B cell (primary cell): Measurements from ENCODE around the gene TCAP. TPM values are rescaled to one million over a fixed set of nuclear protein-coding genes. Genes with fewer than 3 reads are reported as not detected.

Experiments used
- ATAC-seq: fragments of 200-7000 bp; cut with Tn5 transposase; one replicate; pipeline ENCODE4 v1.10.0; 2021; ENCODE audit warnings: low read depth, mild to moderate bottlenecking, moderate number of reproducible peaks, moderate library complexity
- CTCF ChIA-PET: fragments of 350-600 bp; sonication (Branson Sonifier 250); formaldehyde crosslinking; loops from one replicate; lab custom pipeline; 2021; ENCODE audit warnings: antibody characterized with exemption, inconsistent platforms; lab: Charles Lee
- POLR2A ChIA-PET: fragments of 350-600 bp; sonication (Branson Sonifier 250); formaldehyde crosslinking; loops from one replicate; lab custom pipeline; 2021; ENCODE audit warnings: antibody characterized with exemption; lab: Charles Lee
- DNase-seq: peaks from one replicate; pipeline ENCODE4 v3.0.0; 2013
- H2AFZ ChIP-seq: 2 replicates; pipeline ENCODE4 v1.6.1; 2012; ENCODE audit warnings: mild to moderate bottlenecking, low read depth, low read length; ENCODE audit not compliant: insufficient read depth, poor library complexity, severe bottlenecking
- H3K27ac ChIP-seq, 2 donors: 1 replicate in 1 of 2; 2 replicates in 1 of 2; pipeline ENCODE4 v1.5.1; 2012 to 2013; ENCODE audit warnings: low read length in 2 of 2, mild to moderate bottlenecking in 2 of 2, moderate library complexity in 1 of 2
- H3K27me3 ChIP-seq, 4 experiments: fragments of 200-600 bp in 1 of 4; sonication (generic) in 1 of 4; replicated peaks in 1 of 4; 1 replicate in 2 of 4; 2 replicates in 2 of 4; pipeline versions ENCODE4 v1.6.1 to v1.7.0; 2013 to 2016; ENCODE audit warnings: low read length in 3 of 4, mild to moderate bottlenecking in 2 of 4, mixed read lengths in 1 of 4, moderate library complexity in 1 of 4; ENCODE audit not compliant: insufficient read depth in 4 of 4, control insufficient read depth in 3 of 4; ENCODE audit errors: control extremely low read depth in 1 of 4
- H3K36me3 ChIP-seq, 2 experiments: replicated peaks in 1 of 2; 1 replicate in 1 of 2; 2 replicates in 1 of 2; pipeline versions ENCODE4 v1.6.1 to v1.7.1; 2013; ENCODE audit warnings: low read length in 1 of 2; ENCODE audit not compliant: insufficient read depth in 2 of 2, control insufficient read depth in 1 of 2; ENCODE audit errors: control extremely low read depth in 1 of 2, extremely low read depth in 1 of 2
- H3K4me1 ChIP-seq, 2 donors: fragments of 200-600 bp in 1 of 2; sonication (generic) in 1 of 2; 1 replicate in 1 of 2; 2 replicates in 1 of 2; pipeline versions ENCODE4 v1.5.1 to v1.6.1; 2013 to 2017; ENCODE audit warnings: low read length in 2 of 2; ENCODE audit not compliant: control insufficient read depth in 2 of 2, insufficient read depth in 2 of 2
- H3K4me2 ChIP-seq: replicated peaks from 2 replicates; pipeline ENCODE3; 2012; ENCODE audit warnings: mild to moderate bottlenecking, low read depth, low read length; ENCODE audit not compliant: poor library complexity, severe bottlenecking
- H3K4me3 ChIP-seq, 5 experiments: fragments of 200-600 bp in 1 of 5; sonication (generic) in 1 of 5; 1 replicate in 3 of 5; 2 replicates in 2 of 5; pipeline versions ENCODE4 v1.5.1 to v1.7.0; 2011 to 2016; ENCODE audit warnings: low read length in 4 of 5, mild to moderate bottlenecking in 4 of 5, low read depth in 2 of 5, control low read depth in 1 of 5, moderate library complexity in 1 of 5; ENCODE audit not compliant: insufficient read depth in 1 of 5; ENCODE audit errors: control extremely low read depth in 1 of 5, extremely low read depth in 1 of 5
- H3K79me2 ChIP-seq: fragments of 200-600 bp; sonication (generic); one replicate; pipeline ENCODE4 v1.6.0; 2016; ENCODE audit warnings: low read length; ENCODE audit not compliant: control insufficient read depth, insufficient read depth
- H3K9ac ChIP-seq: fragments of 200-600 bp; sonication (generic); 2 replicates; pipeline ENCODE4 v1.6.1; 2017; ENCODE audit warnings: mild to moderate bottlenecking, low read length, moderate library complexity
- H3K9me3 ChIP-seq, 3 donors: one replicate each; pipeline versions ENCODE4 v1.6.1 to v1.7.1; 2013; ENCODE audit warnings: low read length in 2 of 3; ENCODE audit not compliant: control insufficient read depth in 2 of 3, insufficient read depth in 1 of 3; ENCODE audit errors: control extremely low read depth in 1 of 3
- H4K20me1 ChIP-seq: 2 replicates; pipeline ENCODE4 v1.6.0; 2012; ENCODE audit warnings: mild to moderate bottlenecking, low read length; ENCODE audit not compliant: insufficient read depth, control insufficient read depth, poor library complexity, severe bottlenecking
- H3K27ac Mint-ChIP-seq: one replicate; pipeline ENCODE4 v1.8.0; 2021; ENCODE audit warnings: mixed read lengths
- H3K27me3 Mint-ChIP-seq: one replicate; pipeline ENCODE4 v1.8.0; 2021; ENCODE audit warnings: mixed read lengths
- H3K4me1 Mint-ChIP-seq: one replicate; pipeline ENCODE4 v1.8.0; 2021; ENCODE audit warnings: mixed read lengths
- H3K4me3 Mint-ChIP-seq: one replicate; pipeline ENCODE4 v1.8.0; 2021; ENCODE audit warnings: mixed read lengths
- H3K9me3 Mint-ChIP-seq: one replicate; pipeline ENCODE4 v1.8.0; 2022; ENCODE audit warnings: mixed read lengths; ENCODE audit not compliant: insufficient read depth
- EZH2 ChIP-seq: IDR thresholded peaks from 2 replicates; pipeline ENCODE4 v1.6.1; 2012; ENCODE audit warnings: borderline replicate concordance, low read depth, mild to moderate bottlenecking, moderate library complexity, low read length; ENCODE audit not compliant: insufficient read depth, poor library complexity, severe bottlenecking
- WGBS: methylation state at CpG from one replicate; pipeline ENCODE4 v1.1.5; 2013; ENCODE audit warnings: missing lambda C conversion rate; ENCODE audit not compliant: insufficient coverage; 5-methylcytosine and 5-hydroxymethylcytosine counted together
- intact Hi-C: fragments of 100-400 bp; cut with micrococcal nuclease; formaldehyde crosslinking; loops from one replicate; pipeline ENCODE4 v1.10.0; 2022
- polyA plus RNA-seq: library from polyadenylated mRNA; depleted of rRNA; stranded (reverse); fragments of >200 nt; gene quantifications from 2 replicates; pipeline ENCODE4 v1.2.3, GENCODE V29; 2012
- total RNA-seq, 2 donors: library from RNA; stranded (reverse); fragments of 120-200 nt in 1 of 2; gene quantifications; 1 replicate in 1 of 2; 2 replicates in 1 of 2; pipeline versions ENCODE4 v1.2.3 to v1.2.4, GENCODE V29; 2013 to 2022
- TF ChIP-seq, protein P1 (sequence below): fragments of 200-600 bp; IDR thresholded peaks from one replicate; pipeline ENCODE4 v1.8.0; 2022; ENCODE audit warnings: antibody characterized with exemption, mild to moderate bottlenecking

TCAP gene
- total and polyA plus RNA-seq, 2 donors (not counting 1 experiment from before 2014, with no cell fraction given): 3.8 to 5.1 TPM

DNA sequence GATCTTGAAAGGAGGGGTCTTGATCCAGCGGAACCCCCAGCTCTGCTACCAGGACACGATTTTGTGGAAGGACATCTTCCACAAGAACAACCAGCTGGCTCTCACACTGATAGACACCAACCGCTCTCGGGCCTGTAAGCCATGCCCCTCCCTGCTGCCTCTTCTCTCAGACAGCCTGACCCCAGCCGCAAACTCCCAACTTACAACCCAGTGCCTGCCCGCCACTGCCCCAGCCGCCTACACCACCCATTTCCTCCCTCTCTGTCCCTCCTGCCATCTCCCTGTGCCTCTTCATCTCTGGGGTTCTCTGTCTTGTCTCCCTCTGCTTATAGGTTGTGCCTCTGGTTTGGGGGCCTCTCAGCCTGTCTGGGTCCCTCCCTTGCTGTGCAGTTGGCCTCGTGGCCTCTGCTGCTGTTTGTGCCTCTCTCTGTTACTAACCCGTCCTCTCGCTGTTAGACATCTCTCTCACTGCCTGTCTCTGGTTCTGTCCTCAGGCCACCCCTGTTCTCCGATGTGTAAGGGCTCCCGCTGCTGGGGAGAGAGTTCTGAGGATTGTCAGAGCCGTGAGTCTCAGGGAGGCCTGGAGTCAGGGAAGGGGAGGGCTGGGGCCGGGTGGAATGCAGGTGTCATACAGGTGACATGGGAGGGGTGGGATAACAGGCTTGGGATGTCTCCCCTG is 44.3 kb downstream of the TCAP start:
- WGBS: 65% methylated on average over 12 of the region's 14 CpGs
- H3K4me3 ChIP-seq: no peak overlapping the region
- no peak overlapping the region for H3K4me3 Mint-ChIP-seq
- CTCF ChIA-PET: no interaction called here
- no peaks in the 10 kb centered on the region for H3K27me3 ChIP-seq
- intact Hi-C loops: no loop called here
- no peak overlapping the region for H2AFZ ChIP-seq
- TF ChIP-seq, protein P1, sequence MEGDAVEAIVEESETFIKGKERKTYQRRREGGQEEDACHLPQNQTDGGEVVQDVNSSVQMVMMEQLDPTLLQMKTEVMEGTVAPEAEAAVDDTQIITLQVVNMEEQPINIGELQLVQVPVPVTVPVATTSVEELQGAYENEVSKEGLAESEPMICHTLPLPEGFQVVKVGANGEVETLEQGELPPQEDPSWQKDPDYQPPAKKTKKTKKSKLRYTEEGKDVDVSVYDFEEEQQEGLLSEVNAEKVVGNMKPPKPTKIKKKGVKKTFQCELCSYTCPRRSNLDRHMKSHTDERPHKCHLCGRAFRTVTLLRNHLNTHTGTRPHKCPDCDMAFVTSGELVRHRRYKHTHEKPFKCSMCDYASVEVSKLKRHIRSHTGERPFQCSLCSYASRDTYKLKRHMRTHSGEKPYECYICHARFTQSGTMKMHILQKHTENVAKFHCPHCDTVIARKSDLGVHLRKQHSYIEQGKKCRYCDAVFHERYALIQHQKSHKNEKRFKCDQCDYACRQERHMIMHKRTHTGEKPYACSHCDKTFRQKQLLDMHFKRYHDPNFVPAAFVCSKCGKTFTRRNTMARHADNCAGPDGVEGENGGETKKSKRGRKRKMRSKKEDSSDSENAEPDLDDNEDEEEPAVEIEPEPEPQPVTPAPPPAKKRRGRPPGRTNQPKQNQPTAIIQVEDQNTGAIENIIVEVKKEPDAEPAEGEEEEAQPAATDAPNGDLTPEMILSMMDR: no peak
- TF ChIP-seq EZH2: no peak
- no peak overlapping the region for H3K4me2 ChIP-seq
- no peak overlapping the region for H3K27ac ChIP-seq
- H3K9ac ChIP-seq: no peak overlapping the region
- H4K20me1 ChIP-seq: no peaks in the 10 kb centered on the region
- H3K79me2 ChIP-seq: no peaks in the 10 kb centered on the region
- no peaks in the 10 kb centered on the region for H3K9me3 Mint-ChIP-seq
- ATAC-seq (no peak), DNase-seq (no peak)
- no peak overlapping the region for H3K27ac Mint-ChIP-seq
- no peaks in the 10 kb centered on the region for H3K27me3 Mint-ChIP-seq
- peaks cover 9% of the 10 kb centered on the region for H3K4me1 Mint-ChIP-seq
- POLR2A ChIA-PET: no interaction called here
- no peaks in the 10 kb centered on the region for H3K9me3 ChIP-seq
- H3K36me3 ChIP-seq: no peaks in the 10 kb centered on the region
- peaks cover 12 to 19% of the 10 kb centered on the region in 2 donors for H3K4me1 ChIP-seq

DNA sequence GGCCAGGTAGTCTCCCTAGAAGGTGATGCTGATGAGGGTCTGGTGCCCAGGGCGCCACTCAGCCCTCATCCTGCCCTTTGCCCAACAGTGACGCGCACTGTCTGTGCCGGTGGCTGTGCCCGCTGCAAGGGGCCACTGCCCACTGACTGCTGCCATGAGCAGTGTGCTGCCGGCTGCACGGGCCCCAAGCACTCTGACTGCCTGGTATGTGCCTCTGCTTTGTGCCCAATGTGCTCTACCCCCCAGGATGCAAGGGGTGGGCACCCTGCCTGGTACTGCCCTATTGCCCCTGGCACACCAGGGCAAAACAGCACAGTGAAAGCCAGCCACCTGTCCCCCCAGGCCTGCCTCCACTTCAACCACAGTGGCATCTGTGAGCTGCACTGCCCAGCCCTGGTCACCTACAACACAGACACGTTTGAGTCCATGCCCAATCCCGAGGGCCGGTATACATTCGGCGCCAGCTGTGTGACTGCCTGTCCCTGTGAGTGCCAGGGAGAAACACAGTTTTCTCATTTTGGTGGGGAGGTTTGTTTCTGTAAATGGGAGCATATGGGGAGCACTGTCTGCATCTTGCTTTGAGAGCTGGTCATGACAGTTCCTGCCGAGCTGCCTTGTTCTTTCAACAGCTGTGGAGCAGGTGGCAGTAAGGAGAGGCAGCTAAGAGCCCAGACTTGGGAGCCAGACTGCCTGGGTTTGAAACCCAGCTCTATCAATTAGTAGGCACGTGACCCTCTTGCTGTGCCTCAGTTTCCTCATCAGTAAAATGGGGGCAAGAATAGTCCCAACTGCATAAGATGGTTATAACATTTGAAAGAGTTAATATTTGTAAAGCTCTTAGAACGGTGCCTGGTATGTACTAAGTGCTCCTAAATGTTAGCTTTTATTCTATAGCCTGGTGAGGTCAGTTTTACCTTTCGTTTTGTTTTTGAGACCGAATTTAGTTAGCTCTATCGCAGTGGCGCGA is 45.1 kb downstream of the TCAP start:
- no peak for ATAC-seq
- Histone ChIP-seq H4K20me1 (no peaks in the 10 kb centered on the region), H3K9ac (no peak overlapping the region), H3K36me3 (no peaks in the 10 kb centered on the region), H2AFZ (no peak overlapping the region), H3K4me1 (peaks cover 12 to 19% of the 10 kb centered on the region in 2 donors), H3K79me2 (no peaks in the 10 kb centered on the region), H3K27me3 (no peaks in the 10 kb centered on the region), H3K4me3 (no peak overlapping the region), H3K27ac (no peak overlapping the region), H3K4me2 (no peak overlapping the region), H3K9me3 (no peaks in the 10 kb centered on the region)
- no peaks in the 10 kb centered on the region for H3K9me3 Mint-ChIP-seq
- H3K4me1 Mint-ChIP-seq: peaks cover 9% of the 10 kb centered on the region
- POLR2A ChIA-PET: no interaction called here
- TF ChIP-seq, protein P1: no peak
- H3K27ac Mint-ChIP-seq: no peak overlapping the region
- H3K4me3 Mint-ChIP-seq: no peak overlapping the region
- no peaks in the 10 kb centered on the region for H3K27me3 Mint-ChIP-seq
- intact Hi-C loops: no loop called here
- CTCF ChIA-PET: interaction anchor here (1.1 kb wide), 1 partner anchor 56 kb away, joined by 5 read pairs; no protein-coding TSS in a partner anchor
- WGBS: 94% methylated on average over 17 of the region's 20 CpGs
- DNase-seq: no peak
